Measurements from ENCODE around the gene SHROOM3. TPM values are rescaled to one million over a fixed set of nuclear protein-coding genes. Genes with fewer than 3 reads are reported as not detected.
A peak's percentile ranks its signal among the peaks of the same experiment; 100 is the strongest.

The SHROOM3 gene
- total RNA-seq, 2 donors from 2014 or later: 6.0 to 10.0 TPM

DNA sequence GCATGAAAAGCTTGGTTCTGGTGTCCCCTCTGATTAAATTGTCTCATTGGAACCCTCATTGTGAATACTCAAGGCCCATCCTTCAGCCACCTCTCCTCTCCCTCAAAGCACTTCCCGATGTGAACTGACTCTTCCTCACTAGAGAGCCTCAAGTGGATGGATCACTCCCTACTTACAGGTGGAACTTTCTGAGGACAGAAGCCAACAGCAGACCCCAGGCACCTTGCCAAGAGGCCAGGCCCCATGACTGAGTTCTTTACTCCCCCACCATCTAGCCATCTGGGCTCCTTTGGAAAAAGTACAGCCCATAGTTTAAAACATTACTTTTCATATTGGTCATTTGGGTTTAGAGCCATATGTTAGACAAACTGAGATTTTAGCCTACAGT lies 224.1 kb downstream of the SHROOM3 start:
- no peak for ATAC-seq
- no peak for DNase-seq
- intact Hi-C loops (cut with DNase I): no loop called here

DNA sequence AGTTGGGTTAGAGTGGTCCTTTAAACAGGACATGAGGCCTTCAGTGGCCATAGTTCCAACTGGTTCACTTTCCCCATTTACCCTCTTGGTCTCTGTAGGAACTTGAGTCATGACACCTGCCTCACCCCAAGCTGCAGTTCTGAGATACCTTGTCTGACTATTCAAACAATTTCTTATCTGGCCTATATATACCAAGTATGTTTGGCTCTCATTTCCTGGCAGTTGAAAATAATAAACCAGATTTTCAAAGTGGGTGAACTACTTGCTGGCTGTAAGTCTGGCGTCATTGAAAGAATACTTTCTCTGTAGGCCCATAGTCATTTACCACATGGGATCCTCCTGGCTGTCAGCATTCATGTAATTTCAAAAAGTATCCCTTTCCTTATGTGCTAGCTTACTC lies 228.8 kb downstream of the SHROOM3 start:
- DNase-seq (no peak), ATAC-seq (no peak)
- intact Hi-C loops (cut with DNase I): no loop called here

DNA sequence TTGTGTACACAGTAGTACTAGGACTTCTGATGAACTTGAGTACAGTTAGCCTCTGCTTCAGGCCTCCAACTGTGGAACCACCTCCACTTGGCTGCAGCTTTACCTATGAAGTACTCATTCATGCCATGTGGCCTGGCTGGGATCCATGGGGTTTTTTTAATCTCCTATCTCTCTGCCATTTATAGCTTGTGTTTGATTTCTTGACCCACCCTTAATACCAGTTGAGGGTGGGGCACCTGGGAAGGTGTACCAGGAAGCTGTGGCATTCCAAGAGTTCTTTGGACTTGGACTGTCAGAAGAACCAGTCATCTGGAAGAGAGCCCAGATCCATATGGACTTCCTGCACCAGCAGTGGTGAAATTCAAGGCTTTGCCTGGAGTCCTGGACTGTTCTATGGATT lies 230.1 kb downstream of the SHROOM3 start:
- peak in 1 of 2 donors; percentile 23 for ATAC-seq
- intact Hi-C loops (cut with DNase I): no loop called here

DNA sequence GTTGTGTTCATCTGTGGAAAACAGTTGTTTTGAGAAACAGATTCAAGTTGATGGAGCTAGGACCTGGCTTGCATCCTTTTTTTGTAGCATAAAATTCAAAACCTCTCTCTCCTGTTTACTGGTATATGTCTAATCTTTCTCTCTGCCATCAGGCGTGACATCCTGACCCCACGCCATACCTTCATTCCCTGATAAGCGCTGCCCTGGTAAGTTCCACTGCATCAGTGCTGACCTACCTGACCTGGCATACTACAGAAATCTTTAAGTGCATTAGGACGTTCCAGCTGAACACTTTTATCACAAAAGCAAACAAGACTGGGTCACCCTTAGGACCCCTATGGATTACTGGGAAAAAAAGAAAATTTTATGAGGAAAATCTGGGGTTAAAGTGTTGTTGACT lies 230.7 kb downstream of the SHROOM3 start:
- intact Hi-C loops (cut with DNase I): no loop called here
- no peak for ATAC-seq
- DNase-seq: no peak

More for the DNA sequence above, 230.1 kb downstream of the SHROOM3 start:
- no peak for DNase-seq

DNA sequence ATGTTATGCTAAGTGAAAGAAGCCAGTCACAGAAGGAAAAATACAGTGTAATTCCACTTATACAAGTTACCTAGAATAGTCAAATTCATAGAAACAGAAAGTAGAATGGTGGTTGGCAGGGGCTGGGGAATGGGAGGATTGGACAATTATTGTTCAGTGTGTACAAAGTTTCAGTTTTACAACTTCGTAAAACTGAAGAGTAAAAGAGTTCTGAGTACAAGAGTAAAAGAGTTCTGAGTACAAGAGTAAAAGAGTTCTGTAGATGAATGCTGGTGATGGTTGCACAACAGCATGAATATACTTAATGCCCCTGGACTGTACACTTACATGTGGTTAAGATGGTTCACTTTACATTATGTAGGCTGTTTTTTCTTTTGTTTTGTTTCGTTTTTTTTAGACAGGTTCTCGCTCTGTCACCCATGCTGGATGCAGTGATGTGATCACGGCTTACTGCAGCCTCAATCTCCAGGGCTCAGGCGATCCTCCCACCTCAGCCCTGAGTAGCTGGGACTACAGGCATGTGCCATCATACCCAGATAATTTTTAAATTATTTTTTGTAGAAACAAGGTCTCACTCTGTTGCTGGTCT lies 232.0 kb downstream of the SHROOM3 start:
- no peak for ATAC-seq
- intact Hi-C loops (cut with DNase I): no loop called here
- DNase-seq: no peak

DNA sequence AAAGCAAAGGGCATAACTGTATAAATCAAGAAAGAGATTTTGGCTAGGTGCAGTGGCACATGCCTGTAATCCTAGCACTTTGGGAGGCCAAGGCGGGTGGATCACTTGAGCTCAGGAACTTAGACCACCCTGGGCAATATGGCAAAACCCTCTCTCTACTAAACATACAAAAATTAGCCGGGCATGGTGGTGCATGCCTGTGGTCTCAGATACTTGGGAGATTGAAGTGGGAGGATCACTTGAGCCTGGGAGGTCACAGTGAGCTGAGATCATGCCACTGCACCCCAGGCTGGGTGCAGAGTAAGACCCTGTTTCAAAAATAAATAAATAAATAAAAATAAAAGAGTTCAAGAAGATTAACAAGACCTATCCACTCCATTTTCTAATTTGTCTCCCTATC lies 235.6 kb downstream of the SHROOM3 start:
- DNase-seq (no peak), ATAC-seq (no peak)
- intact Hi-C loops (cut with DNase I): no loop called here

DNA sequence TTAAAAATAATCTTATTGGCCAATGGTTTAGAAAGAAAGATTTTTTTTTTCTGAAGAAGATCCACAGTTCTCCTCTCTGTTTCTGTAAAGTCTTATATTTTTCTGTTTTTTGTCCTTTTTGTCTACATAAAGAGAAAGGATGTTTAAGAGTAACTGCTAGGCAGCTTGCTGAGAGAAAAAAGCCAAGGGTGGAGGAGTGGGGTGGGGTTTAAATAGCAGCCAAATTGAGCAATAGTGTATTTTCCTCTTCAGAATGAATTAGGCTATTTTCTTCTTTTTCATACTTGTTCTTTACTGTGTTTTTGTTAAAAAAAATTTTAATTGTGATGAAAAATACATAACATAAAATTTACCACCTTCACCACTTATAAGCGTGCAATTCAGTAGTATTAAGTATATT lies 238.3 kb downstream of the SHROOM3 start:
- no peak for DNase-seq
- ATAC-seq: peak in 1 of 2 donors; percentile 43
- intact Hi-C loops (cut with DNase I): no loop called here

DNA sequence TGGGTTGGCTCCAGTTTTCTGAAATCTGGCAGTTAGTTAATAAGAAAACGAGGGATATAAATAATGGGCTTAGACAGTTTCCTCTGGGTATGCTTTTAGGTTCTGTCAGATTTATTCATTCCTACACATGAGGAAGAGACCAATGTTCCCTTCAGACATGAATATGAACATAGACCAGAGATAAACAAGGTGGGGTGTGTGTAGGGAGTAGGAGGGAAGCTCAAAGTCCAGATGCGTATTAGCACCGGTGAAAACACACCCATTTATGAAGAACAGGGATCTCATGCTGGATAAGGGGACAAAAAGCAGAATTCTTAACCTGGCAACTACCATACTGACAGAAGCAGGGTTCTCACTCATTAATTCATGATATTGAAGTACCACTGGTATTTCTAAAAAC lies 240.0 kb downstream of the SHROOM3 start:
- intact Hi-C loops (cut with DNase I): no loop called here
- no peak for ATAC-seq
- DNase-seq: no peak

DNA sequence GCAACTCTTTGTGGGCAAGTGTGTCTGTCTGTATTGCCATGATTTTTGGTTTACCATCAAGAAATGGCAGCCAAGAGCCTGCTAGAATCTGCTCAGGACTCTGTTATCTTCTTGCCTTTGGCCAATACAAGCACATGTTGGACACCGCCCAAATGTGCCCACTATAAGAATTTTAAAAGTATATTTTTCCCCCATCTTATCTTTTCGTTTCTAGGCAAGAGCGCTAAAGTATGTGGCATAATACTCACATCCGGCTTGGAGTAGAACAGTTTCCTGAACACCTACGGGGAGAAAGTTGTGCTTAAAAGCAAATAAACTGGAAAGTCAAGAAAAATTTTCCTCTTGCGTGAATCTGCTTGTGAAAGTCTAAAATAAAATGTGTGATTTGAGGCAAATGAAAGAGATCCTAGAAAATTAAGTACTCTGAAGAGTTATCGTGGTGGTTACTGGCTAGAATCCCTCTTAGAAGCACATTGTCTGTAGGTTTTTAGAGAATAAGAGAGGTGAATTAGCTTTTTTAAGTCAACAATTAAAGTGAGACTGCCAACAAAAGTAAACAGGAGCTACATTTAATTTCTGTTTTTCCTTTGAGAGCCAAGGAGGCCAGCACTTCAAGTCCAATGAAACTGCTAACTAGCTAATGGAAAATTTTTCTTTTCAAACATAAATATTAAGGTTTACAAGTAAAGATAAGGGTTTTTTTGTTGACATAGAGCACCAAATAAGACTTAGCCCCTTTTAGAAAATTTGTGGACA lies 242.7 kb downstream of the SHROOM3 start:
- intact Hi-C loops (cut with DNase I): no loop called here
- ATAC-seq (no peak), DNase-seq (peak; percentile 38)

DNA sequence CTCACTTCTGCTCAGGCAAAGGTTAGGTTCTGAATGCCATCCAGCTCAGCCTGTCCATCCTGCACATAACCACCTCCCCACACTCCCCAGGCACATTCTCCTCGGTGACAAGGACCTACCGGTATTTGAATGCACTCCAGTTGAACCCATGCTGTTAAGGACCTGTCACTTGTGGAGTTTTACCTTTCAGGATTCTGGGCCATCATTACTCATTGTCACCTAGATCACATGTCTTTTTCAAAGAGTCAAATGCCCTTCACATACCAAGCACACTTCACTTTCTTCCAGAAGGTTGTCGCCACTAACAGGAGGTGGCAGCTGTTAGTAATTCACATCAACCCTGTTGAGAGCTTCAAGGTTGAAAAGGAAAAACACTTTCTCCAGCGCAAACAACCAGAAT lies 244.7 kb downstream of the SHROOM3 start:
- intact Hi-C loops (cut with DNase I): no loop called here
- ATAC-seq (peak in 1 of 2 donors; percentile 40), DNase-seq (no peak)

DNA sequence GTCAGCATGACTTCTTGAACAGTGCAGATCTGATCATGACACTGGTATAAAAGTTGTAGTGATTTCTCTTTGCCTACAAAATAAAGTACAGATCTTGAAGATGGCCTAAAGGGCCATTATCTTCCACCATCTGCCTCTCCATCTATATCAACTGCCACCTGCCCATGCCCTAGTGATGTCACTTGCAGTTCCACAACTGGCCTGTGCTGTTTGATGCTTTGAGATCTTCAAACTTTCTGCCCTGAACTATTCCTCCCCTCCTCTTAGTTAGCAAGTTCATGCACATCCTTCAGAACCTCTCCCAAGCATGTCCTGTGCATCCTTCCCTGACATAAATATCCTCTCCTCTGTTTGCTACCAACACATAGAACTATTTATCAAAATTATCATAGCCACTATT lies 245.9 kb downstream of the SHROOM3 start:
- no peak for DNase-seq
- intact Hi-C loops (cut with DNase I): no loop called here
- ATAC-seq: no peak

DNA sequence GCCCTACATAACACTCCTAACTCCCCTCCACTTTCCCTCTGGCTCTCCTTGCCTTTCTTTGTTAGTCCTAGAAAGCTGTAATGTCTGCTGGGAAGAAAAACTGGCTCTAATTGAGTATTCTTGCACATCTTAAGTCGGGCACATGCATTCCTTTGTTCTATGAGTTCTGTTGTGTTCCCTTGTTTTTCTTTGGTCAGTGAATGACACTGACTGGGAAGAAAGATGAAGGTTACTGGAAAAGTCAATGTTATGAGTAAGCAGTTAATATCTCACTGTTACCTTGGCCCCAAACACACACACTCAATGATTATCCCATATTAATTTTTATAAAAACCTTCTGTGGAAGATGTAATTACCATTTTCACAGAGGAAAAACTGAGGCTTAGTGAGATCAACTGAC lies 247.0 kb downstream of the SHROOM3 start:
- DNase-seq: no peak
- intact Hi-C loops (cut with DNase I): no loop called here
- ATAC-seq: no peak

DNA sequence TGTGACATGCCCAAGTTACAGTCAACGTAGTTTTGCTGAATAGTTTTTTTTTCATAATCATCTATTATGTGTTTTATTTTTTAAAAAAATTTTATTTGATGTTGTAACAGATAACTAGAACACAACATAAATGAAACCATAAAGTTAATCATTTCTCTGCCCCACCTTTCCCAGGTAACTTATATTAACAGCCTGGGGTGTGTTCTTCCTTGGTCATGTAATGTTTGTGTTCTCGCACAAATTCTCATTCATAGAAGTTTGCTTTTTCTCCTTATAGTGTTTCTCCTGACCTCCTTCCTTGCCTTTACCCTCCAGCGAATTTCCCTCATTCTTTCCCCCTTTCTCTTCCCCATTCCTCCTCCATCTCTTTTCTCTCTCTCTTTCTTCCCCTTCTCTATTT lies 248.1 kb downstream of the SHROOM3 start:
- intact Hi-C loops (cut with DNase I): no loop called here
- DNase-seq (no peak), ATAC-seq (no peak)

DNA sequence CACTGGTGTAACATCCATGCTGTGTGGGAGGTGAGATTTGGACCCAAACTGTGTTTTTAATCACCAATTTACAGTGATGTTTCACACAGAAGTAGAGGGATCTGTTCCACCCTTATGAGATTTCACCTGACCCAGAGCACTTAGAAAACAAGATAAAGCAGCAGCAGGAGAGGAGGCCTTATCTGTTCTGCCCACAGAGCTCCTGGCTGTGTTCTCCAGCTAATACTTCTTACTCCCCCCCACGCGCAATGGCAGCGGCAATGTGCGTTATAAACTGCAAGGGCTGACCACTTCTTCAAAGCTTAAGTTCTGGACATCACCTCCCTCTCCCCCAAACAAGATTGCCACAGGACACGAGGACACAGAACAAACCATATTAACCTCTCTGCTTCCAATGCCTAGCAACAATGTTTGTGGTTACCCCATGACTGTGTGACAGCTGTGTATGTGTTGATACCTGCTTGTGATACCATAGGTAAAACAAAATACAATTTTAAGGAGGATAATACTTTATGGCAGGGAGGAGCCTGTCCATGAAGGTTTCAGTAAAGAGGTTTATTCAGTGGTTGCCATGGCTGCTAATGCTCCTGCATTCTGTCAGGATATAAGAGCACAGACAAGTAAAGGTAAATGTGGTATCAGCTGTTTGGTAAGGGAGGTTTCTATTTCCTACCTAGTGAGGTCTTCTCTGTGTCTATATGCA lies 252.9 kb downstream of the SHROOM3 start:
- ATAC-seq (peak in 1 of 2 donors; percentile 55), DNase-seq (no peak)
- intact Hi-C loops (cut with DNase I): no loop called here

DNA sequence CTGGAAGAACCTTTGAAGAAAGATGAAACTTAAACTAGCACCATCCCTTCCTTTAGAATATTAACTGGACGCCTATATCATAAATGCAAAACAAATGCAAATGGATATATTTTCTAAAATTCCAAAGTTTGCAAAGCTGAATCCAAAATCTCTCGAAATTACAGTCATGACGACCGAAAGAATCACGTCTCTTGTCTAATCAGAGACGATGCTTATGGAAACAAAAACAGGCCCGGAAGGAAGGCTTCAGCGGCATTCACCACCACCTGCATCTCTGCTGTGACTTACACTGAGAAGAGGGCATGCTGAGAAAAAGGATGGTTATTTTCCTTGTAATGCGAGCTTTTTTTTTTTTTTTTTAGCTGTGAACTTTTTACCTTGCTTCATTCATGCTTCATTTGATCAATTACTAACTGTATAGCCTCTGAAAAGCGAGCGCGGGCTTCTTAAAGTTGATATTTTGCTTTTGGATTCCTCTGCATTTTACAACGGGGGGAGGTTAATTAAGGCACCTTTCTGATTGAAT lies 253.7 kb downstream of the SHROOM3 start:
- peak in 1 of 2 donors; percentile 19 for ATAC-seq
- intact Hi-C loops (cut with DNase I): no loop called here
- no peak for DNase-seq

DNA sequence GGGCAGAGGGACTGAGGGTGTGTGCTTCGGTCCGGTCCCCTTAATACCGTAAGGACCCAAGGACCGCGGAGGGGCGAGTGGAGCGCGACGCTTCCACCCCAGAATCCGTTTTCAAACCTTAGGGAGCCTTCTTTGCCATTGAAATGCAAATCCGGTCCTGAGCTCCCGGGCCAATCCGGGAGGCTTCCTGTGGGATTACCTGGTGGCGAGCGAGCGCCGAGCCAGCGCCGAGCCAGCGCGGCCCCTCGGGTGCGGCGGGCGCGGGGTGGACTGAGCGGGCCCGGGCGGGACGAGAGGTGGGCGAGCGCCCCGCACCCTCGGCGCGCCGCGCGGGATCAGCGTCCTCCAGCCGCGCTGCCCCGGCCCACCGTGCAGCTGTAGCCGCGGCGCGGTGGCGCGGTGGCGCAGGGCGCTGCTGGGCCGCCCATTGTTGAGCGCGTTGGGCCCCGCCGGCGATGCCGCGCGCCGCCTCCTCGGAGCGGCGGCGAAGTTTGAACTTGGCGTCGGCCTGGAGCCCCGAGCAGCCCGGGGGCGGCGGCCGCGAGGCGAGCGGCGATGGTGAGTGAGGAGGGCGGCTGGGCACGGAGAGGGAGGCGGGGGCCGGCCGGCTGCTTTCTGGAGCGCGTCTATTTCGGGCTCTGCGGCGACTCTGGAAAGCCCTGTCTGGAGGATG lies 254.3 kb downstream of the SHROOM3 start:
- DNase-seq (peak; percentile 48), ATAC-seq (peak; percentile 85 to 90)
- intact Hi-C loops (cut with DNase I): no loop called here

DNA sequence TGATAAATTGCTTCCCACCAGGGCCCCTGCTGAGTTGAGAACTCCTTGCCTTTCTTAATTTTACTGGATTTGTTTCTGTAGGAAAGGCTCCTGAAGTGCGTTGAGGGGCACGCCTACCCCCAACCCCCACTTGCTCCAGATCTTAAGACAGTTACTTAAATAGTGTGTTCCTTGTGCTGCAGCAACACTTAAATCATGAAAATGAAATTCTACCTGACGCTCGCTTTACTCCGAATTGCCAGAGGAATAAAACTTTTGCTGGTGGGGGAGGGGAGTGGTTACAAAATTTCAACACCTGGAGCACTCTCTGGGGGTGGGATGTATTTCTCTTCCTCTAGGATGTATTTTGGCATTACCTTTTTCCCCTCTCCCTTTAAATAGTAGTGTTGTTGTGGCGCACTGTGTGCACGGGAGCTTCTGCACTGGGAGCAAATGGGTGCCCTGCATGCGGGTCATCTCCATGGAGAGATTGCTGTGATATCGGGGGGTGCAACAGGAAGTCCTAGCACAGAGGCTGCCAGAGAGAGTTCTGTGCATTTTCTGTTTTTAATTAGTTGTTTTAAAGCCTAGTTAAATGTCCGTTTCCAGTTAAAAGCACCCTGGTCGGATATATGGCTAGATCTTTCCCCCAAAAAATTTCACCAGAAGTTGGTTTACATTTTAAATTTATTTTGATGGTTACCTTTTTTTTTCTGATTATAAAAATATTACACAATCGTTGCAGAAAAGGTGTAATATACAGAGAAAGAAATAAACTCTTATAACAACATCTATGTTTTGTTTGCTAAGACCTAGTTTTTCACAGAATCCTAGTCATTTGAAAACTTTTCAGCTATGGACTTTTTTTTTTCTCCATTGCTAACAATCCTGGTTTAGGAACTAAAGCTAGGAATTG lies 255.2 kb downstream of the SHROOM3 start:
- intact Hi-C loops (cut with DNase I): no loop called here
- no peak for ATAC-seq
- no peak for DNase-seq

DNA sequence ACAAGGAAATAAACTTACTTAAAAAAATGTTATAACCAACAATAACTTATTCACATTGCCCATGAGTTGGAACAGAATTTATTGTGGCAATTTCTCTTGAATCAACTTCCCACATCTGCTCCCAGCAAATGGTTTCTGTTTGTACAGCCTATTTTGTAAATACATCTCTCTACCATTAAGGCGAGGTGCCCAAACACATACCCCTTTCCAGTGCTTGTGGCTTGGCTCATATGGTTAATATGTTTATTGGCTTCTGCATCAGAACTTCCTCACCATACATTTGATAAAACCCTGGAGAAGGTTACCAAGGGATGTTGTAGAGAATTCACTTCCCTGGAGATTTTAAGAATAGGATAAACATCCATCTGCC lies 255.9 kb downstream of the SHROOM3 start:
- DNase-seq (no peak), ATAC-seq (no peak)
- intact Hi-C loops (cut with DNase I): no loop called here
